GM21737 (cell line): ENCODE measurements around the gene VAV2.

ENCODE experiments used
- ATAC-seq: cut with Tn5 transposase; IDR thresholded peaks from one replicate; pipeline ENCODE4 v1.9.1; 2021; ENCODE audit warnings: mild to moderate bottlenecking, moderate library complexity; ENCODE audit not compliant: unreplicated experiment

VAV2 gene

DNA sequence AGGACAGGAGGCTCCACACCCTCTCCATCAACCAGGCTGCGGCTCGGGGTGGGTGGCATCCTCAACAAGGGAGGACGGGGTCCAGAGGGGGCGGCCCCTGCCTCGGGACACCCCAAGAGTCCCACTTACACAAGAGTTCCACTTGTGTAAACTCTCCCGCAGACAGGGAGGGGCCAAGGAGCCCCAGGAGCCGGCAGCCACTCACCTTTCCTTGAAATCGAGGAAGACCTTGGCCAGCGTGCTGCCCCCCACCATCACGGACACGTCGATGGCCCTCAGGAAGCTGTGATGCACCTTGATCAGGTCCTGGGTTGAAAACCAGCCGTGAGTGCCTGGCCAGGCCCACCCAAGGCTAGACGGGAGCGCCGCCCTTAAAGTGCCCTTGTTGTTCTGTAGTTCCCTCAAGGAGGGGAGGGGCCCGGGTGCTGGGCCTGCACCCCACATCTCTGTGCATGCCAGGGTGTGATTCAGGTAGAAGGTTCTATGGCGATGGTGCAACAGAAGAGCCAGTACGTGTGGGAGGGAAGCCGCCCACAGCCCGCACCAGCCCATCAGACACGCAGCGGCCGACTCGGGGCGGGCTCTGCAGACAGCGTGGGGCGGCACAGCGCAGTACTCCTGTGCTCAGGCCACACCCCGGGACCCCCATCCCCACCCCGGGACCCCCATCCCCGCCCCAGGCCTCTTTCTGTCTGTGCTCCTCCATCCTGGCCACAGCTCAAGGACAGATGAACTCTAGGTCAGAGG lies 186.1 kb downstream of the VAV2 start:
- ATAC-seq: no peak

DNA sequence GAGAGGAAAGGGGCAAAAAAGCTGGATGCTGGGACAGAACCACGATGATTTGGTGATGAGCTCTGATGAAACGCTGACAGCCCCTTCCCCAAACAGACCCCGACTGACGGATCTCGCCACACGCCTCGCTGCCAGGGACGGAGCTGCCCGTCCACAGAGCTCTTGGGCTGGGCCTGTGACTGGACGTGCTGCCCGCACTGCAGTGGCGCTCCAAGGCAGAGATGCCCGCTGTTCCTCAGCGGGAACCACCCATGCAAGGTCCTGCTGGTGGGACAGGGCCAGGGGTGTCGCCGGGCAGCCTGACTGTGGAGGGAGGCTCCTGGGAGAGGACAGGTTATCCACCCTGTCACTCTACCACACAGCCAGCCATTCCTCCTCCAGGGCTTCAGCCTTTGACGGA lies 187.9 kb downstream of the VAV2 start:
- ATAC-seq: no peak

DNA sequence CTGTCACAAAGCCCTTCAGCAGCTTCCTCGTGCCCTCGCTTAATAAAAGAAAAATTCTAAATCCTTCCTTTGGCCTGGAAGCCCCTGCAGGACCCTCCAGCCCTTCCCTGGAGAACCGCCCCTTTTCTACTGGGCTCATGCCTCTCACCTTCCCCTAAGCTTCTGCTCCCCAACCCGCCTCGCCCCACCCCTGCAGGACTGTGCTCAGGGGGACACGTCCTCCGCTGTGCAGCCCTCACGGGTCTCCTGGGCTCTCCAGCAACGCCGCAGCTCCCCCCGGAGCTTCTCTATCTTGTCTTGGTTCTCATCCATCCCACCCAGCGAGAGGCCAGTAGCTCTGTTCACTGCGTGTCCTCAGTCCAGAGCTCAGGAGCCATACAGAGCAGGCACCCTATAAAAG lies 188.4 kb downstream of the VAV2 start:
- no peak for ATAC-seq

DNA sequence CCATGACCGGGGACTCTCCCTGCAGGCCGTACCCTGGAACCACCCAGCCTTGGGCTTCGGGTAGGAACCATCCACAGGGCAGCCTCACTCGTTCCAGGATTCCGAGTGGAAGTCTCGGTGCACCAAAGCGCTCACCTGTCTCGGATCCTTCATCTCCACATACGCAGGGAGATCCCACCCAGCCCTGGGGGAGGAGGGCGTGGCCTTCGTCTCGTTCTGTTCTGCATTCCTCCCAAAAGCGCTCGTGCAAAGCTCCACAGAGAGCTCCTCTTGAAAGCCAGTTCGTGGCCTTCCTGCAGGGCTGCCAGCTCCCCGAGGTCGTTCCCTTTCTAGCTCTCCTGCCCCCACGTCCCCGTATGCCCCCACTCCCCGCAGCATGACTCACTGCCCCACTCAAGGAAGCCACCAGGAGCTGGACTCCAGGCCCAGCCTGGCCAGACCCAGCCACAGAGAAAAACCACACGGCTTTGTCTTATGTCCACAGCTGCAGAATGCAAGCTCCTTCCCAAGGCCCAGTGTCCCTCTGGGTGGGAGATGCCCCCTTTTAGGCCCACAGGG lies 189.0 kb downstream of the VAV2 start:
- no peak for ATAC-seq

DNA sequence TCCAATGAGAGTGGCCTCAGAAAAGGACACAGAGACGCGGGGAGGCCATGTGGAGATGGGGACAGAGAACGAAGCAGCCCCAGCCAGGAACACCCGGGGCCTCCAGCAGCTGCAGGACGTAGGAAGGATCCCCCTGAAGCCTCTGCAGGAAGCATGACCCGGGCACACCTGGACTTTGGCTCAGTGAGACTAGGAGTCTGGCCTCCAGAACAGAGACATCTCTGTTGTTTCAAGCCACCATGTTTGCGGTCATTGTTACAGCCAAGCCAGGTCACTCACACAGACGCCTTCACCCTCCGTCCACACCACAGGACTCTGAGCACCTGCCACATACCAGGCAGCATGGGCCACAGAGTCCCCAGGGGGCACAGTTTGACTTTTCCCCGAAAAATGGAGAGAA lies 190.4 kb downstream of the VAV2 start:
- ATAC-seq: no peak

DNA sequence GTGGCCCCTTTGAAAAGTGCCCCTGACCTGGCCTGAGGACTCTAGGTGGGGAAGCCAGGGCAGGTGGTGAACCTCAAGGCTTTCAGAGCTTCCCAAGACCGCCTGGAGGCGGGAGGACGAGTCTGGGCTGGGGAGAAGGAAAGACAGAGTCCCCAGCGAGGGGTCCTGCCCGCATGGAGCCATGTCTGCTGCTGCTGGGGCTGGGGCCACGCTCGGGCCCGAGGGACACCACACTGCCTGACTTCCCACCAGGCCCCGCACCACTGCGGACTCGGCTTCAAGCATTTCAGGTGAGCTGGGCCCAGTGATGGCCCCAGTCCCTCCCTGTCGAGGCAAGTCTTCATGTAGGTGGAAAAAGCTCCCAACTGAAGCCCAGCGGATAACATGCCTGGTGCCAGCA lies 191.9 kb downstream of the VAV2 start:
- no peak for ATAC-seq

DNA sequence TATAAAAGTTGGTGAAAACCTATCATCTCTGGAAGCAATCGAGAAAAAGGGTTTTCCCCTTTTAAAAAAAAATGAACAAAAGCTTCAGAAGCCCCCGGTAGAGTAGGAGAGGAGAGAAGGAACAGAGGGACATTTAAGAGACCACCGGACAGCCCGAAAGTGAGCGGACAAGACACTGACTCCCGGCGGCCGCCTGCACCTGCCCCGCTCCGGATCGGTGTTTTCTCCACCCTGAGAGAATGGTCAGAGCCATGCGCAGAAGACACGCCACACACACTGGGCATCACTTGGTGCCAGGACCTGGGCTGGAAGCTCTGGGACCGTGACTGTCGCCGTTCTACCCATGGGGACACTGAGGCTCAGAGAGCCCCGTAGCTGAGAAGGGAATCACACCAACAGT lies 192.4 kb downstream of the VAV2 start:
- no peak for ATAC-seq

DNA sequence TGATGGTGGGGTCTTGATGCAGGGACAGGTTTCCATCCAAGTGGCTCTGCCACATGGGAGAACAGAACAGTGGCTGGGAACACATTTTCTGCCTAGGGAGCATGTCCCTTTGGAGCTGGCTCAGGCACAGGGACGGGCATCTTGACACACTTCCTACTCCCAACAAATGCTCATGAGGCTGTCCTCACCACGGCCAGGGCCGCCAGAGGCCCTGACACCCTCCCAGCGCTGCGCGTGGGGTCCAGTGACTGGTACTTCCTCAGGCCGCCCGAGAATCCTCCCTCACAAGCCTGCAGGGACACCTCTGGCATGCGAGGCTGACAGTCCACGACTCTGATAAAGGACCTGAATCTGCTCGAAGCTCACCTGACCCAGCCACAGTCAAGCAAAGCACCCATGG lies 193.0 kb downstream of the VAV2 start:
- no peak for ATAC-seq

DNA sequence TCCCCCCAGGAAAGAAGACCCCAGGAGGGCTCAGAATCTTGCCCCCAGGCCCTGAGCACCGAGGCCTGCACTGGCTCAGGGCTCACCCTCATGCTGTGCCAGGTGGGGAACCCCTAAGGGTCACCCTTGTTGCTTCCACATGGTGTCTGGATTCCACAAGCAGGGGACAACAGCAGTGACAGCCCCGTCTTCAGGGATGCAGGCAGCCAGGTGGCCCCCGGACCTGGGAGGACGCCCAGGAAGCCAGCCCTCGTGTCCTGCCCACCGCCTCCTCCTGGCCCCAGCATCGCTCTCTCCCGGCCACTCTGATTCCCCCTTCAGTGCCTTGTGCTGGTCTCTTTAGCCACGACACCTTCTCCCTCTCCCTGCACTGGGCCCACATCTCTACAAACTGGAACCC lies 194.0 kb downstream of the VAV2 start:
- ATAC-seq: no peak

DNA sequence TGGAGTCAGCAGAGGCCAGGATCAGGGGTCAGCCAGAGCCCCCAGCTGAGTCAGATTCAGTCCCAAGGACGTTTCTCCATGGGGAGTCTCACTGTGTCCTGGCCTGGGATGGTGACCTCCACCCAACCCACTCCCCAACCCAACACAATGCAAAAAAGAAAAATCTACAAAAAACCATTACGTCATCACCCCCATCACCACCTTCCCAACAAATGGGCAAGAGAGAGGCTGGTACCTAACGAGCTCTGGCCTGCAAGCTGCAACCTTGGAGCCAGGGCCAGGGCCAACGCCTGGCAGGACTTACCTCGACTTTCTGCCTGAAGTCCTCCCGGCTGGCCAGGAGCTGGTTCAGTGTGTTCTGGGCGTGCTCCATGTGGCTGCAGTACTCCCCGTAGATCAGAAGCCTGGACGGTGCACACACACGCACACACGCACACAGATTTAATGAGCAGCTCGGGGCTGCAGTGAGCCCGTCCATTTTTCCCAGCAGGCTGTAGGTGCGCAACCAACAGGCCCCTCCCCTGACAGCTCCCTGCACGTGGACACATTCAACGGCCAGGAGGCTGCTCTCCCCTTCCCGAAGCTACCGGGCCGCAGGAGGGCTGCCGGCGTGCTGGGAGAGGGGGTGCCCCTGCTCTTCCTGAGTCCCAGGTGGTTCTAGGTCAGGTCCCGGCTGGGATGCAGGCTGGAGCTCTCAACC lies 194.6 kb downstream of the VAV2 start:
- no peak for ATAC-seq

DNA sequence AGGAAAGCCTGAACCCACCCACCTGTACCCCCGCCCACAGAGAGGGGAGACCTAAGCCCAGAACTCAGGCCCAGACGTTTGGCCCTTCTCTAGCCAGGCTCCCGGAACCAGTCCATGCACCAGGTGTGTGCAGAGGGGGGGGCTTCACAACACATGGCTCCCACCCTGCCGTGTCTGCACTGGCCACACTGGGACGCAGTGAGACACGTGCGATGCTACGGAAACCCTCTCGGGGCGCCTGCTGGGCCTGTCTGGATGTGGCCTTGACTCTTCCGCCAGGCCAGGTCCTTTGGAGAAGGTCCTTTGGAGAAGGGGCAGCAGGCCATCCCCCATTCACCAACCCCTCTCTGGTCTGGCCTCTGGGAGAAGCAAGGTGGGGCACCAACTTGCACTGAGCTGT lies 195.6 kb downstream of the VAV2 start:
- ATAC-seq: no peak

DNA sequence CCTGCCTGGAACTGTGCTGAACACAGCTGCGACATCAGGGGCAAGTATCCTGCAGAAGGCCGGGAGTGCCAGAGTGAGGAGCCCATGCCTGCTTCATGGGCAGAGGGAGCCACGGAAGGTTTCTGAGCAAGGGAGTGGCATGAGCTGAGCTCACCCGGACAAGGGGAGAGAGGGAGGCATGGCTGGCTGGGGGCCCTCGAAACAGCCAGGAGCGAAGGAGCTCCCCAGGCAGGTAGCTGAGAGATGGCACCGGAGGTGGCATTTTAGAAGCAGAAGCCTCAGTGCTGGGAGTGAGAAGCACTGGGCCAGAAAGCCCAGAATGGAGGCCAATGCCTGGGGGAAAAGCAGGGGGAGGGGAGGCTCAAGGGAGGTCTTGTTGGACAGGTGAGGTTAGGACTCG lies 197.1 kb downstream of the VAV2 start:
- ATAC-seq: no peak

DNA sequence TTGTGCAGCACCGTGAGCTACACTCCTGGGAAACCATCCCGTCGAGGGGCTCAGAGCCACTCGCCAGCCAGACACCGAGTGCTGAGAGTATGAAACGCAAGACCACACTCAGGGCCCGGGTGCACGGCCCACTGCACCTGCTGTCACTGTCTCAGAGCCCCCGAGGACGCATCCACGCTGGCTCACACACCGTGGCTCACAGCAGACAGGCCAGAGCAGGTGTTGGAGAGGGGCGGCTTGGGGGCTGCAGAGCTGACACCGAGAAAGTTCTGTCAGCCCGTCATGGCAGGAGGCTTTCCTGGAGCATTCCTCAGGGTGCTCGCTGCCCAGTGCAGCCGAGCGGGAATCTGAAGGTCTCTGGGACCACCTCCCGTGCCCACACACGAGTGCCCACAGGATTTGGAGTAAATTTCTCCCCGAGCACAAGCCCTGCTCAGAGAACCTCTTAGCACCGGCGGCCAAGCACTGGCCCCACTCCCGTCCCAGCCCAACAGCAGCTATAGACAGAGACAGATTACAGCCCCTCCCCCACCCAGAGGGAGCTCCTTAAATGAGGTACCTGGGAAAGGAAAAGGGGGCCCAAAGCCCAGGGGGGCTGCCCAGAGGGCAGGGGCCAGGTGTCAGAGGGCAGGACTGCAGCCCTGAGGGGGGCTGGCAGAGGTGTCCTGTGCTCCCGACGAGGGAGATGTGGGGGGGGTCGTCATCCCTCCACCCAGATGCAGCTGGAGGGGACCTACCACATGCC lies 197.9 kb downstream of the VAV2 start:
- ATAC-seq: no peak

DNA sequence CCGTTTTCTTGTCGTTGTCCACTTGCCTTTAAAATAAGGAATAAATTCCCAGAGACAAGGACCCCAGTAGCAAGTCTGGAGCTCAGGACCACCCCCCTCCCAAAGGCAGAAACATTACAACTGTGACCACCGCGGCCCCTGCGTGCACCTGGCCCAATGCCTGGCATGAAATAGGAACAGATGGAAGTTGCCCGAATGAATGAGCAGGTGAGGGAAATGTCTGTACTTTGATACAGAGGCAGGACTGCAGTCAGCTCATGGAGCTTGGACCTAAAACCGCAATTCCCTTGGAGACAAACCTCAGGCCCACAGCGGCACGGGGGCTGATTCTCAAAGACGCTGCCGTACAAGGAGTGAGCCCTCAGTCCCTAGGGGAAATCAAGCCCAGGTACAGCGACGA lies 198.7 kb downstream of the VAV2 start:
- ATAC-seq: no peak

DNA sequence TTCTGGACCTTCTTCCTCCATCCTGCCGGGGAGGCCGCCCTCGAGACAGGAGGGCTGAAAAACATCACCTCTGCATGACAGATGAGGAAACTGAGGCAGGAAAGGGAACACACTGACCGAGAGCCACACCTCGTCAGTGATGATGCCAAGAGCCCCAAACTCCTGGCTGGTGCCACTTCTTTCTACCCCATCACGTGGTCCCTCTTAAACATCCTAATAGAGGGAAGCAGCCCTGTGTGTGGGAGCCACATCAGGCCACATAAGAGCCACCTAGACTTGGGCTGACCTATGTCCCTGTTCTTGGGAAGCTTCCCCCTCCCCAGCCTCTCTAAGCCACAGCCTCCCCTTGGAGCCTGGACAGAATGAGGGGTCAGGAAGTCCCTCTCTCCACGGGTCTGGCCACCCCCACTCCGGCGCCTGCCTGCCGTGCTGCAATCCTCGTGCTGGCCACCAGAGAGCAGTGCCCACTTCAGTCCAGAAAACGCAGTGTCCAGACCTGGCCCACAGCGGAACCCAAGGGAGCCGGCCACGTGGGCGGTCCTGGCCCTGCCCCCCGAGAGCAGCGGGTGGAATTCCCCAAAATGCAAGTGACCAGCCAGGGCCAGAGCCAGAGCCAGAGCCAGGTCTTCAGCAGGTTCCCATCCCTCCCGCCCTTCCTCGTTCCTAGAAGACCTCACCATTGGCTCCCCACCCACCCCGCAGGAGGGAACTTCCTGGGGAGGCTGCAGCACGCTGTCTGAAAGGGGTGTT lies 199.2 kb downstream of the VAV2 start:
- ATAC-seq: no peak

DNA sequence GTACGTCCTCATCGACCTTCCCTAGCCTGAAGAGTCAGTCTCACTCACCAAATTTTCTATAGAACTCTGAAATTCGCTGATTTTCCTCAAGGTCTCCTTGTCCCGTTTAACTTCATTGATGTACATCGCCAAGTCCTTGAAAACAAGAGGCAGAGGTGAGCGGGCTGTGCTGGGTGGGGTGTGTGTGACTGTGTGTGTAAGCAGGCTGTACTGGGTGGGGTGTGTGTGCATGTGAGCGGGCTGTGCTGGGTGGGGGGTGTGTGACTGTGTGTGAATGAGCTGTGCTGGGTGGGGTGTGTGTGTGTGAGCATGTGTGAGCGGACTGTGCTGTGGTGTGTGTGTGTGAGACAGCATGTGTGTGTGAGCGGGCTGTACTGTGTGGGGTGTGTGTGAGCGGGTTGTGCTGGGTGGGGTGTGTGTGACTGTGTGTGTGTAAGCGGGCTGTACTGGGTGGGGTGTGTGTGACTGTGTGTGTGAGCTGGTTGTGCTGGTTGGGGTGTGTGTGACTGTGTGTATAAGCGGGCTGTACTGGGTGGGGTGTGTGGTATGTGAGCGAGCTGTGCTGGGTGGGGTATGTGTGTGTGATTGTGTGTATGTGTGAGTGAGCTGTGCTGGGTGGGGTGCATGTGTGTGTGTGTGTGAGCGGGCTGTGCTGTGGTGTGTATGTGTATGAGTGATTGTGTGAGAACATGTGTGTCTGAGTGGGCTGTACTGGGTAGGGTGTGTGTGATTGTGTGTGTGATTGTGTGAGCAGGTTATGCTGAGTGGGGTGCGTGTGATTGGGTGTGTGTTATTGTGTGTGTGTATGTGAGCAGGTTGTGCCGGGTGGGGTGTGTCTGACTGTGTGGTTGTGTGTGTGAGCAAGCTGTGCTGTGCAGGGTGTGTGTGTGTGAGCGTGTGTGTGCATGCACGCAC lies 200.1 kb downstream of the VAV2 start:
- ATAC-seq: no peak

DNA sequence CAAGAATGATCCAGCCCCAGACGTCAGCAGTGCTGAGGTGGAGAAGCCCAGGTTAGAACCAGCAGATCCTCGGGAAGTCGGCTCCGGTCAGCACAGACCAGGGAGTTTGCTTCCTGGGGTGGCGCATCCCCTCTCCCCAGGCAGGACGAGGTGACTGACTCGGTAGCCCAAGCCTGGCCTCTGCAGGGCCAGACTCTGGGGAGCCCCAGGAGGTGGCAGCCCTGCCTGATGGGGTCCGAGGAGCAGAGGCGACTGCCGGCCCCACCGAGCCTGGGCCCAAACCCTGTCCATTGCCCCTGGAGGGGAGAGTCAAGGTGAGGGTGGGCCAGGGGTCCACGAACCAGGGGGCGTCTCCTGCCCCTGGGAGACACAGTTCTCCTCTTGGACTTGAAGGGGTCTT lies 201.1 kb downstream of the VAV2 start:
- no peak for ATAC-seq

DNA sequence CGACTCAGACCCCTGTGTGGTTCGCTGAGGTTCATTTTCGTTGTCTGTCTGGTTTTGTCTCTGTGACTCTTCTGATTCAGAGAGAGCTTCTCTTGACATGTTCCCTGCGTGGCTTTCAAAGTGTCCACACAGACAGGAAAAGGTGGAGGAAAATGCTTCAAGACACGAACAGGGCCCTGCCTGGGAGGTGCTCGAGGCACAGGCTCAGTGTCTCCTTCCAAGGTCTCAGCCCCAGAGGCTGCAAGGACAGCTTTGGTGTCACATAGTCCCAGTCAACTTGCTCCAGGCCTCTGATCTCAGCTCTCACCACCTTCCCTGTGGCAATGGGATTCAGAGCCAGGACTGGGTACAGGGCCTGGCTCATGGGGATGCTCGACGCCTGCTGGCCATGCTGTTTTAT lies 202.3 kb downstream of the VAV2 start:
- ATAC-seq: no peak

DNA sequence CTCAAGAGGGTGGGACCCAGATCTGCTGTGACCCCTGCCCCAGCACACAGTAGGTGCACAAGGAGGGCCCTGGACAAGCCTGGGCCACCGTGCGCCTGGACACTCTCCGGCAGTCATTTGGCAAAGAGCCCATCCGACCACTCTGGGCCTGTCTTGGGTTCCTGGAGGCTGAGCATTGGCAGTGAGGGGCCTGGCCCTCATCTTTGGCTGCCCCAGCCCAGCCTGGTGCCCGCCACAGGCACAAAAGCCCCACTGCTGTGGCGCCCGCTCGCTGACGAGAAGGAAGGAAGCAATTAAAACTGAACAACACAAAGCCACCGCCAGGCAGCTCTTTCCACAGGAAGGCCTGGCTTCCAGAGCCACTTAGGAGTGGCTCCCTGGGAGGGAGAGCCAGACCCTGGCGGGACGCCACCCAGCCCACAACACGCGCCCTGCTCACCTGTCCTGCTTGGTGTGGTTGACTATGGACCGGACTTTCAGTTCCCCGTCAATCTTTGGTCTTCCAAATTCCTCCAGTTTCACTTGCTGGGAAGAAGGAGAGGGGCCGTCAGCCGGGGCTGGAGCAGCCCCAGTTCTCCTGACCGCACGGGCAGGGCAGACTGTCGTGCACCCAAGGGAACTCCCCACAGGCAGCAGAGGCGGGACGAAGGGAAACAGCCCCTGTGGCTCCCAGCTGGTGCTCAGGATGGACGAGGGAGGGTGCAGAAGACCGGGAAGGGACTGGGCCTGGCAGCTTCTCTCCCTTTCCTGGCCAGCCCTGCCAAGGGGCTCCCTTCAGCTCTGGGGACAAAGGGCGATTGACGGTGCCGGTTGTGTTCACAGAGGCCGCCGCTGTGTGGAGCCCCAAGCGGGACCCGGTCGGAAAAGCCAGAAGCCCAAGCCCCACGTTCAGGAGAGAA lies 203.1 kb downstream of the VAV2 start:
- no peak for ATAC-seq
